WERI-Rb-1 (cell line): ENCODE results near the gene DYSF.

Experiments
- DNase-seq: peaks from one replicate; pipeline ENCODE4 v3.0.0-alpha.2; 2020
- H3K27ac ChIP-seq: fragments of 250-450 bp; sonication (Bioruptor Pico); 2 replicates; pipeline ENCODE4 v1.5.1; 2020; ENCODE audit warnings: mild to moderate bottlenecking, moderate library complexity
- H3K27me3 ChIP-seq: fragments of 250-450 bp; sonication (Bioruptor Pico); 2 replicates; pipeline ENCODE4 v1.5.1; 2021; ENCODE audit warnings: mild to moderate bottlenecking, low read depth, moderate library complexity; ENCODE audit not compliant: insufficient read depth, severe bottlenecking
- H3K36me3 ChIP-seq: fragments of 250-450 bp; sonication (Bioruptor Pico); 2 replicates; pipeline ENCODE4 v1.5.1; 2020; ENCODE audit warnings: mild to moderate bottlenecking, moderate library complexity
- H3K4me3 ChIP-seq: 2 replicates; pipeline ENCODE4 v1.5.1; 2011; ENCODE audit warnings: low read depth, mild to moderate bottlenecking, control low read depth, low read length
- H3K9me3 ChIP-seq: fragments of 250-450 bp; sonication (Bioruptor Pico); 2 replicates; pipeline ENCODE4 v1.5.1; 2021; ENCODE audit warnings: mild to moderate bottlenecking, moderate library complexity; ENCODE audit not compliant: severe bottlenecking
- TF ChIP-seq, protein P1 (sequence below): IDR thresholded peaks from 2 replicates; pipeline ENCODE4 v1.5.1; 2011; ENCODE audit warnings: low read depth, mild to moderate bottlenecking, control low read depth, inconsistent platforms, low read length

The DYSF gene

DNA sequence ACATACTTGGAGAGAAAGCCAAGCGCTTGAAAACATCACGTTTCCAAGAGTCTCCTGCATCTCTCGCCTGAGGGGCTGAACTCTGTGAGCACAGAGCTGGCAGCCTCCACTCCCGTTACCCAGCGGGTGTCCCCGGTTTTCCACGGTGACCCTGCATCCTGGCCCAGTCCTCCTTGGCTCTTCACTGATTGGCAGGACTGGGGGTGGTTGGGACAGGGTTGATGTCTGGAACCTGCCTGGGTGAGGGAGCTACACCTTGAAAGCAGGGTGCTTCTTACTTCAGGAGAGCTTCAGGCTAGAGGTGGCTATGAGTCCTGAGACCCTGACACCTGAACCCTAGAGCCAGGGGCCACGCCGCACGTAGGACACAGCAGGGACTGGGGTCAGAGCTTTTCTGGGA is 234.1 kb downstream of the DYSF start:
- H3K36me3 ChIP-seq = no peaks in the 10 kb centered on the region
- DNase-seq = no peak
- no peaks in the 10 kb centered on the region for H3K27me3 ChIP-seq
- no peaks in the 10 kb centered on the region for H3K9me3 ChIP-seq
- no peak overlapping the region for H3K4me3 ChIP-seq
- TF ChIP-seq, protein P1, sequence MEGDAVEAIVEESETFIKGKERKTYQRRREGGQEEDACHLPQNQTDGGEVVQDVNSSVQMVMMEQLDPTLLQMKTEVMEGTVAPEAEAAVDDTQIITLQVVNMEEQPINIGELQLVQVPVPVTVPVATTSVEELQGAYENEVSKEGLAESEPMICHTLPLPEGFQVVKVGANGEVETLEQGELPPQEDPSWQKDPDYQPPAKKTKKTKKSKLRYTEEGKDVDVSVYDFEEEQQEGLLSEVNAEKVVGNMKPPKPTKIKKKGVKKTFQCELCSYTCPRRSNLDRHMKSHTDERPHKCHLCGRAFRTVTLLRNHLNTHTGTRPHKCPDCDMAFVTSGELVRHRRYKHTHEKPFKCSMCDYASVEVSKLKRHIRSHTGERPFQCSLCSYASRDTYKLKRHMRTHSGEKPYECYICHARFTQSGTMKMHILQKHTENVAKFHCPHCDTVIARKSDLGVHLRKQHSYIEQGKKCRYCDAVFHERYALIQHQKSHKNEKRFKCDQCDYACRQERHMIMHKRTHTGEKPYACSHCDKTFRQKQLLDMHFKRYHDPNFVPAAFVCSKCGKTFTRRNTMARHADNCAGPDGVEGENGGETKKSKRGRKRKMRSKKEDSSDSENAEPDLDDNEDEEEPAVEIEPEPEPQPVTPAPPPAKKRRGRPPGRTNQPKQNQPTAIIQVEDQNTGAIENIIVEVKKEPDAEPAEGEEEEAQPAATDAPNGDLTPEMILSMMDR = no peak
- no peak overlapping the region for H3K27ac ChIP-seq

DNA sequence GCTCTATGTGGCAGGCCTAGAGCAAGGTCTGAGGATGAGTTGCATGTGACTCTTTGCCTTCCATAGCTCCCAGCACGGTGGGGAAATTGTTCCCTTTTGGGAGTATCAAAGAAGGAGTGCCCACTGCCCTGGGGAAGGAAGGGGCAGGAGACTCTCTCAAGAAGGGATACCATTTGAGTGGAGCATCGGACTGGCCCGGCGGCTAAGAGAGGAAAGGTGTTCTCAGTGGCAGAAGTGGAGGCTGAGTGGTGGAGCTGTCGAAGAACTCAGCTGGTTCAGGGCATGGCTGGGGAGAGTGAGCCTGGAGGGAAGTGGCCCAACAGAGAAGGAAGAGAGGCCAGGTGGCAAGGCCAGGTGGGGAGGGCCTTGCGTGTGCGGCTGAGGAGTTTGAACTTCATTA is 235.2 kb downstream of the DYSF start:
- Histone ChIP-seq H3K4me3 (no peak overlapping the region), H3K27me3 (no peaks in the 10 kb centered on the region), H3K27ac (no peak overlapping the region), H3K36me3 (no peaks in the 10 kb centered on the region), H3K9me3 (no peaks in the 10 kb centered on the region)
- TF ChIP-seq, protein P1 = no peak
- no peak for DNase-seq

DNA sequence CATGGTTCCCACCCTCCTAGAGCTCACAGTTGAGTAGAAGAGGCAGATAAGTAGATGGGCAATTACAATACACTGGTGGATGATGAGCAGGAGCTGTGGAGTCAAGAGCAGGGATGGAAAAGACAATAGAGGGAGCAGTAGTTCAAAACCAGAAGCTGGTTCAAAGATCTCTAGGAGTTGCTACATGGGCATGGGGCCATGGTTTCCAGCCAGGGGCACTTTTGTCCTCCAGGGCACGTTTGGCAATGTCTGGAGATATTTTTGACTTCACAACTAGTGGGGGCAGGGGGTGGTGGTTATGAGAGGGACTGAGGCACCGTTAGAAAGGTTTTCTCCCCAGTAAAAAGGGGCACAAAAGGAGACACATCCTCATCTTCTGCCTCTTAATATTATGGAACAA is 236.0 kb downstream of the DYSF start:
- TF ChIP-seq, protein P1 = no peak
- H3K4me3 ChIP-seq = no peak overlapping the region
- H3K27ac ChIP-seq = no peak overlapping the region
- no peaks in the 10 kb centered on the region for H3K9me3 ChIP-seq
- DNase-seq = no peak
- H3K36me3 ChIP-seq = no peaks in the 10 kb centered on the region
- H3K27me3 ChIP-seq = no peaks in the 10 kb centered on the region

DNA sequence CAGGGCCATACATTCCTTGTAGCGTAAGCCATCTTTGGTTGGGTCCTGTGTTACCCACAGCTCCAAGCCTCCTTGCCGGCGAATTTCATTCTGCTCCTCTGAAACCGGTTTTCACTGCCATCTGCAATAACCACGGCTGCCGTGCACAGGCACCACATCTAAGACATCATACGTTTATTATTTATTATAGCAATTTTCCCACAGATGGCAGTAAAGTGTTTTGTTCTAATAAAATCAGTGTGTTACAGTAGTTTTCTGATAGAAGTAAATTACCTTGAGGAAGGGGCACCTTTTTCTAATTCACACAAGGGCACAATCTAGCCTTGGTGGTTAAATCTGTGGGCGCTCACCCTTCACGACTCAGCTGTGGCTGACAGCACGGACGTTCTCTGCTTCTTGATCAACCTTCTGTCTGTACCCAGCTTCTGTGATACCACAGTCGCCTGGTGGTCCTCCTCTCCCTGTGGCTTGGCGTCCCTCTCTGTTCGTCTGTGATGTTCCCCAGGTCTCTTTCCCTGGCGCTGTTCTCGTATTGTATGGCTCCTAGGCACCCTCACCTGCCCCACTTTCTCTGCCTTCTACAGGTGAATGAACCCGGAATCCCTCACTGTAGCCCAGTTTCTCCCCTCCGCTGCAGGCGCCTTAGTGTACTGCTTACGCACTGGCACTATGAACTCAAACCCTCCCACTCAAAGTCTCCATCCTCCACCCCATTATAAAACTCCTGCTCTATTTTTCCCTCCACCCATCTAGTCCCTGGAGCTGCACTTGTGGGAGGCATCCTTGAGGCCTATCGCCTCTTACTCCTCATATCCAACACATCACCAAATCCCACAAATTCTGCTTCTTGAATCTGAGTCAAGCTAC is 236.8 kb downstream of the DYSF start:
- Histone ChIP-seq H3K4me3 (no peak overlapping the region), H3K36me3 (no peaks in the 10 kb centered on the region), H3K27ac (no peak overlapping the region), H3K27me3 (no peaks in the 10 kb centered on the region), H3K9me3 (no peaks in the 10 kb centered on the region)
- TF ChIP-seq, protein P1 = no peak
- no peak for DNase-seq

DNA sequence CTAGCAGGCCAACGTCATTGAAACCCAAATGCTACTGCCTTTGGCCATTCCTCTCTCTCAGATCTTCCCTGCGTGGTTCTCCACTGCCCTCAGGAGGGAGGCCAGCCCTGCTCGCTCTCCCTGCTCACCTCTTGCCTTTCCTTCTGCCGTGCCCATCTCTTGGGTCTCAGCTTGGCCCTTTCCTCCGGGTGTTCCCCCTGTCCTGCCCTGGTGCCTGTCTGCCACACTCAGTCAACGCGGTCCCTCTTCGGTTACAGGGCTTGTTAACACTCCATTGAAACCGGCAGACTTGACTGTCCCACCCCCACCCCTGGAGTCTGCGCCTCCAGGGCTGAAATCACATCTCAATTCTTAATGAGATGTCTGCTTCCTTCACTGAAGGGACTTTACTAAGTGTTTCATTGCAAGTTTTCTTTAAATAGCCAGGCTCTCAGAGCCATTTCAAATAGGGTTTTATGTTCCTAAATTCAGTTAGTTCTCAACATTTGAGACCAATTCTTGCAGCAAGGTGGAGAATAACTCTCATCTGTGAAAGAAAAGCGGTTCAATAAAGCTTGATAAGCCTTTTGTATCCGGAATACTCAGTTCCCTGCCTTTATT is 237.6 kb downstream of the DYSF start:
- Histone ChIP-seq H3K4me3 (no peak overlapping the region), H3K27ac (no peak overlapping the region), H3K9me3 (no peaks in the 10 kb centered on the region), H3K36me3 (no peaks in the 10 kb centered on the region), H3K27me3 (no peaks in the 10 kb centered on the region)
- DNase-seq = no peak
- TF ChIP-seq, protein P1 = no peak
